AG09309 (cell line): Measurements from ENCODE around the gene OCRL.

ENCODE experiments used
- DNase-seq: peaks from one replicate; pipeline ENCODE4 v3.0.0-alpha.2; 2010; ENCODE audit warnings: low read depth
- H3K4me3 ChIP-seq: 2 replicates; pipeline ENCODE4 v1.5.1; 2011; ENCODE audit warnings: mild to moderate bottlenecking, low read depth, low read length, moderate library complexity; ENCODE audit not compliant: control insufficient read depth
- CTCF ChIP-seq: IDR thresholded peaks from 2 replicates; pipeline ENCODE4 v1.5.1; 2011; ENCODE audit warnings: mild to moderate bottlenecking, low read depth, low read length, inconsistent platforms; ENCODE audit not compliant: insufficient read depth, control insufficient read depth; ENCODE audit errors: missing control alignments

OCRL gene

GRCh38 chrX:129593137-129593536, 53.1 kb downstream of the OCRL start:
- H3K4me3 ChIP-seq: no peak overlapping the region
- TF ChIP-seq CTCF: no peak
- DNase-seq: no peak

- no peak for DNase-seq
- no peak for TF ChIP-seq CTCF
These were observed 54.7 kb downstream of the OCRL start for GRCh38 chrX:129594781-129595180.

GRCh38 chrX:129596077-129596476, 56.0 kb downstream of the OCRL start:
- no peak for DNase-seq
- no peak overlapping the region for H3K4me3 ChIP-seq
- no peak for TF ChIP-seq CTCF

More at GRCh38 chrX:129594781-129595180, 54.7 kb downstream of the OCRL start:
- no peak overlapping the region for H3K4me3 ChIP-seq

GRCh38 chrX:129597905-129598304, 57.8 kb downstream of the OCRL start:
- H3K4me3 ChIP-seq: no peak overlapping the region
- TF ChIP-seq CTCF: no peak
- no peak for DNase-seq

- no peak for DNase-seq
- TF ChIP-seq CTCF: no peak
- H3K4me3 ChIP-seq: no peak overlapping the region
These were observed 59.4 kb downstream of the OCRL start for GRCh38 chrX:129599499-129599898.

- DNase-seq: no peak
- TF ChIP-seq CTCF: no peak
- H3K4me3 ChIP-seq: no peak overlapping the region
These were observed 59.9 kb downstream of the OCRL start for GRCh38 chrX:129599996-129600395.

GRCh38 chrX:129600981-129601424, 60.9 kb downstream of the OCRL start:
- DNase-seq: no peak
- no peak overlapping the region for H3K4me3 ChIP-seq
- TF ChIP-seq CTCF: peak; percentile 71
